ENCODE results near the gene GARNL3. TPM values are rescaled to one million over a fixed set of nuclear protein-coding genes. Genes with fewer than 3 reads are reported as not detected.

GARNL3 gene
- total RNA-seq, 2 experiments from 2014 or later = 3.8 to 4.2 TPM

DNA sequence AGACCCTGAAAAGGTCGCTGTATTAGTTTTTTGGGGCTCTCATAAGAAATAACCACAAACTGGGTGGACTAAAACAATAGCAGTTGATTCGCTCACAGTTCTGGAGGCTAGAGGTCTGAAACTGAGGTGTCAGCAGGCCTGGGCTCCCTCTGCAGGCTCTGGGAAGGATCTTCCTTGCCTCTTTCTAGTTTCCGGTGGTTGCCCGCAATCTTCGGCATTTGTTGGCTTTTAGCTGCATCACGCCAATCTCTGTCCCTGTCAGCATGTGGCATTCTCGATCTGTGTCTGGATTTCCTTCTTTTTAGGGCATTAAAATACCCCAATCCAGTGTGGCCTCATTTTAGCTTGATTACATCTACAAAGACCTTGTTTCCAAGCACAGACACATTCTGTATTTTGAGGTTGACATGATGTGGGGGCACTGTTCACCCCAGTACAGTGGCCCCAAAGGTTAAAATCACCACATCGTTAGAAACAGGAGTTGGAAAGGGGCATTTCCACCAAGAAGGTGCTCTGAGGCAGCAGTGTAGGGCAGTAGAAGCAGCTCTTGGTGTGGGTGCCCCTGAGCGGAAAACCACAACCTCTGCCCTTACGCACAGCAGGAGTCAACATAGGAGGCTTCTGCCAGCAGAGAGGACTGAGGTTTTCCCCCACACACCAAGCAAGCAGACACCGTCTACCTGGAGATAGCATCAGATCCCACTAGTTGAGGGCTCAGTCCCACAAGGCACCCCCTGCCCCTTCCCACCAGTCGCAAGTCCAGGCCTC is 173.1 kb downstream of the GARNL3 start:
- peak; percentile 54 for DNase-seq
- Mint-ChIP-seq H3K9me3 (no peaks in the 10 kb centered on the region), H3K36me3 (ENCODE audit: low read depth) (peaks cover 72% of the 10 kb centered on the region), H3K4me1 (ENCODE audit: low read depth) (peaks cover 16% of the 10 kb centered on the region), H3K27ac (peak overlapping the region; percentile 72), H3K27me3 (no peaks in the 10 kb centered on the region), H3K4me3 (no peak overlapping the region)
- peak; percentile 86 for ATAC-seq
- intact Hi-C loops (cut with micrococcal nuclease) = no loop called here
- CTCF ChIA-PET = interaction anchor here (1.3 kb wide), 1 partner anchor 17 kb away, joined by 3 read pairs; no protein-coding TSS in a partner anchor
- TF ChIP-seq, protein P1, sequence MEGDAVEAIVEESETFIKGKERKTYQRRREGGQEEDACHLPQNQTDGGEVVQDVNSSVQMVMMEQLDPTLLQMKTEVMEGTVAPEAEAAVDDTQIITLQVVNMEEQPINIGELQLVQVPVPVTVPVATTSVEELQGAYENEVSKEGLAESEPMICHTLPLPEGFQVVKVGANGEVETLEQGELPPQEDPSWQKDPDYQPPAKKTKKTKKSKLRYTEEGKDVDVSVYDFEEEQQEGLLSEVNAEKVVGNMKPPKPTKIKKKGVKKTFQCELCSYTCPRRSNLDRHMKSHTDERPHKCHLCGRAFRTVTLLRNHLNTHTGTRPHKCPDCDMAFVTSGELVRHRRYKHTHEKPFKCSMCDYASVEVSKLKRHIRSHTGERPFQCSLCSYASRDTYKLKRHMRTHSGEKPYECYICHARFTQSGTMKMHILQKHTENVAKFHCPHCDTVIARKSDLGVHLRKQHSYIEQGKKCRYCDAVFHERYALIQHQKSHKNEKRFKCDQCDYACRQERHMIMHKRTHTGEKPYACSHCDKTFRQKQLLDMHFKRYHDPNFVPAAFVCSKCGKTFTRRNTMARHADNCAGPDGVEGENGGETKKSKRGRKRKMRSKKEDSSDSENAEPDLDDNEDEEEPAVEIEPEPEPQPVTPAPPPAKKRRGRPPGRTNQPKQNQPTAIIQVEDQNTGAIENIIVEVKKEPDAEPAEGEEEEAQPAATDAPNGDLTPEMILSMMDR (IDR thresholded peaks at IDR 0.05) = no peak
- POLR2A ChIA-PET = interaction anchor here (0.9 to 5.4 kb wide), 4 partner anchors 10 to 13 kb away, joined by 3 to 40 read pairs (median 12); partner anchors contain the start of genes LRSAM1 and RPL12

GRCh38 chr9:127438394-127438793 is 173.8 kb downstream of the GARNL3 start:
- no peak for ATAC-seq
- ChIA-PET POLR2A (interaction anchor here (0.6 to 5.4 kb wide), 4 partner anchors 9 to 157 kb away, joined by 3 to 40 read pairs (median 4); partner anchors contain the start of genes LRSAM1 and RPL12), CTCF (no interaction called here)
- Mint-ChIP-seq H3K4me3 (no peak overlapping the region), H3K27me3 (no peaks in the 10 kb centered on the region), H3K27ac (peak overlapping the region; percentile 50), H3K9me3 (no peaks in the 10 kb centered on the region), H3K4me1 (ENCODE audit: low read depth) (peaks cover 16% of the 10 kb centered on the region), H3K36me3 (ENCODE audit: low read depth) (peaks cover 71% of the 10 kb centered on the region)
- intact Hi-C loops (cut with micrococcal nuclease) = no loop called here
- DNase-seq = no peak
- TF ChIP-seq, protein P1 (IDR thresholded peaks at IDR 0.05) = no peak

Other genes starting within 250 kb of the GARNL3 start
- gene ANGPTL2, start 142.1 kb upstream of the GARNL3 start, total RNA-seq = not detected
- 1 to 10 TPM; 1.6 to 2.1 TPM for gene SLC2A8, start 132.4 kb downstream of the GARNL3 start, total RNA-seq
- gene ZNF79, start 159.6 kb downstream of the GARNL3 start, total RNA-seq = 1 to 10 TPM; 7.6 TPM
- gene RPL12, start 186.6 kb downstream of the GARNL3 start, total RNA-seq = 1,000 to 10,000 TPM; 2,353 to 2,364 TPM
- 10 to 100 TPM; 17.1 to 18.6 TPM for gene LRSAM1, start 186.7 kb downstream of the GARNL3 start, total RNA-seq